ENCODE measurements around the gene SGCA.

Gene SGCA

DNA sequence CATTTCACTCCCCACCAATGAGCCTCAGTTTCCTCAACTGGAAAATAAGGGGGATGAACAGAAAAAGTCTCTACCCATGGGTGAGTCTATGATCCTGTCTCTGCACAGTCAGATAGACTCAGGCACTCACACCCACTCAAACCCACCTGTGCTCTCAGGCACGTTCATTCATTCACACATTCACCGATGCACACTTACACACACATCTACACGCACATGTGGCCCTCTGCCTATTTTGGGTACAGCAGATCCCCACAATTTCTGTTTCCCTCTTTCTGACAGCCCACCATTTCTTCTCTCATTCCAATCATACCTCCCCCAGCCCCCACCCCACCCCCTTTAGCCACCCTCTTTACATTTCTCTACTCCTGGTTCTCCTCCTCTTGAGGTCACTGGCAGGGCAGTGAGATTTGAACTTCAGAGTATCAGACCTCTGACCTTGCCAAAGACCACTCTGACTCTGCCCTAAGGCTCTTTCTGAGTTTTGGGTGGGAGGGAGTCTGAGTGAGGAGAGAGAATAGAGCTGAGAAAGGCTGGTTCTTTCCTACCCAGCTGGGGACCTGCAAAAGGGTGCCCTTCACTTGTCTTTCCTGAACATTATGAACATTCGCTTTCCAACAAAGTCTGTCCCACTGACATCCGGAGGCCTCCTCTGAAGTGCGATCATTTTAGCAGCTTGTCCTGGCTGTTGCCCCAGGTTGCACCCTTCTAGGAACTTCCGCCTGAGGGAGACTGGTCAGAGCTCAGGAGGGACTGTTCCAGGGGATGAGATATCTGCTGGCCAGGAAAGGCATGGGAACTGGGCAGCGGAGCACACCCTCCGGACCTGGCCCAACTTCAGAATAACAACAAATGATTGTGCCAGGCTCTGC is 45.7 kb downstream of the SGCA start:
- DNase-seq = no peak

DNA sequence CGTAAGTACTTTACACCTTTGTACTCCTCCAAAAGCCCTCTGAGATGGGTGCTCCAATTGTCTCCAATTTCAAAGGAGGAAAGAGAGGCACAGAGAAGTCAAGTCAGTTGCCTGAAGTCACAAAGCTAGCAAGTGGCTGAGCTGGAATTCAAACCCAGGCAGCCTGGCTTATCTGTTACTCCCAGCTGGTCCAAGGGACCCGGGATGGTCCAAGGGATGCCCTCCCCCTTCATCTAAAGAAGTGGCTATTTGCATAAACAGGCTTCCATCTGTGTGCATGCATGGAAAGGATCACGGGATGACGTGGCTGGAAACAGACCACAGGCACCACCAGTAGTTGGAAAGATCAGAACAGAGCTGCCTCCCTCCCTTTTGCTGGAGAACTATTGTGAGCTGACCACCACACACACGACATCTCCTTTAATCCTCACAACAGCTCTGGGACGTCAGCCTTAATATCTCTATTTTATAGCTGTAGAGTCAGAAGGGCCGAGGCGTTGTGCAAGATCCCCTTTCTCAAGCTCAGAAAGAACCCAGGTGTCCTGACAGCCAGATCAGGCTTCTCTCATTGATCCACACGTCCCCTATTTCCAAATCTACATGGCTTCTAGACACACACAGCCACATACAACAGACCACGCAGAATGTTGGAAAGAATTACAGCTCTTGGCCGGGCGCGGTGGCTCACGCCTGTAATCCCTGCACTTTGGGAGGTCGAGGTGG is 46.5 kb downstream of the SGCA start:
- DNase-seq = no peak

GRCh38 chr17:50213026-50214022 is 47.5 kb downstream of the SGCA start:
- peak; percentile 54 for DNase-seq

- DNase-seq = no peak
These were observed 49.4 kb downstream of the SGCA start for GRCh38 chr17:50214976-50215760.

DNA sequence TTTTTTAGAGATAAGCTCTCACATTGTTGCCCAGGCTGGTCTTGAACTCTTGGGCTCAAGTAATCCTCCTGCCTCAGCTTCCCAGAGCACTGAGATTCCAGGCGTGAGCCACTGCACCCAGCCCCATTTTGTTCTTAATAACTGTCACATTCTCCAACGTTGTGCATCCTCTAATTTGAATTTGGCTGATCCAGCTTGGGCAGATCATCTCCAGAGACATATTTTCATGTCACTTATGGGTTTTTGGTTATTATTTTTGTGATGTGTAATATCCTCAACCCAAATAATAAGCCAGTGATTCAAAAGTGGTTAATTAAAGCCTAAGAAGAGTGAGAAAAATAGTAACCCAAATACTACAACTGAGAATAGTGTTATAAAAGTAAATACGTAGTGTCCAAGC is 51.8 kb downstream of the SGCA start:
- no peak for DNase-seq

DNA sequence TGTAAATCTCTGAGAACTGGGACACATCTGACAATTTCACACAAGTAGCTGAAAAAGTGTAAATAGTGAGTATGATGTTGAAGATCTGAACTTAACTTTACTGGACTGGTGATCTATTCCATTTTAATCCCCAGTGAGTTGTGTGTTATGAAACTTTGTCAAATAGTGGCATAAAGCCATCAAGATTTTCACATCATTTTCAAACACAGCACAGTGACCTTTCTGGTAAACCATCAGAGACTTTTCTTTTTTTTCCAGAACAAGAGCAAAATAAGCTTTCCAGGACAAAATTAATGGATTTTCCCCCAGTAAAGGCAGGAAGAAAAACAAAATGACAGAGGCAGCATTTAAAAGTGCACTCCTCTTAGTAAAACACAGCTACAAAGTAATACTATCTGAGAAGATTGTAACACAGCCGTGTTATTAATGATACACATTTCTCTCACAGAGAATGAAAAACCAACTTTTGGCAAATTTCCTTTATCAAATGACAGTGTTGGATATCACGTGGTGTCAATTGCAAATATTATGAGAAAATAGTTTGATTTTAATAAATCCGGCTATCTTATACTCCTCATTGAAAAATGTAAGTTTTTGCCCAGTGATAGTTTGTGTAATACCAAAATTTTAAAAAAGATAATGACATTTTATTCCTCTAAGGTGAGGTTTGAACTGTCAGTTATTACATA is 52.4 kb downstream of the SGCA start:
- DNase-seq = no peak

DNA sequence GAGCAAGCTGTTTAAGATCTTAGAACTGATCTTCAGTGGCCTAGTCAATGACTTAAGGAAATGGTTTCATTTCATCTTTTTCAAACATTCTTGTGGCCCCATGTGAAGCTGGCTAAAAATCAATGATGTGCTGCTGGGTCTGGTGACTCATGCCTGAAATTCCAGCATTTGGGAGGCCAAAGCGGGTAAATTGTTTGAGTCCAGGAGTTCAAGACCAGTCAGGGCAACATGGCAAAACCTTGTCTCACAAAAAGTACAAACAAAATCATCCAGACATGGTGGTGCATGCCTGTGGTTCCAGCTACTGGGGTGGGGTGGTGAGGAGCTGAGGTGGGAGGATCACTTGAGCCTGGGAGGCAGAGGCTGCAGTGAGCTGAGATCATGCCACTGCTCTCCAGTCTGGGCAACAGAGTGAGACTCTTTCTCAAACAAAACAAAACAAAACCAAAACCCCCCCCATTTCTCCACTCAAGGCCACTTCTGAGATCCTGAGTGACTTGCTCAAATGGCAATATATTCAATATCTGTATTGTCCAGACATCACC is 53.0 kb downstream of the SGCA start:
- DNase-seq = no peak

DNA sequence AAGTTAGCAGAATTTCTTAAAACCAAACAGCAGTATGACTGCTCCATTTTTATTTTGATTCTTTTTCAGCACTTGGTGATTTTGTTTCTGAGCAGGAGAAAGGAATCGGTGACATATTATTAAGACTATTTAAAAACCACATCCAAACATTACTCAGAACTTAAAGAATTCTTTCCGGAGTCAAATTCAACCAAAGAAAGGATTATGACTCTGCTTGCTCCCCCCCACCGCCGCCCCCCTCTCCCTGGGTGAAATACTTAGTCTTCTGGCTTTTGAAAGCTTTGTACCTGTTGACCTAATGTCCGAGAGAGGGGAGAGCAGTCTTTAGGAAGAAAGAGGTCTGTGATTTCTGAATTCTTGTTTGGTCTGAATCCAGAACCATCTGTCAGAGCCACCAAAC is 53.5 kb downstream of the SGCA start:
- no peak for DNase-seq

DNA sequence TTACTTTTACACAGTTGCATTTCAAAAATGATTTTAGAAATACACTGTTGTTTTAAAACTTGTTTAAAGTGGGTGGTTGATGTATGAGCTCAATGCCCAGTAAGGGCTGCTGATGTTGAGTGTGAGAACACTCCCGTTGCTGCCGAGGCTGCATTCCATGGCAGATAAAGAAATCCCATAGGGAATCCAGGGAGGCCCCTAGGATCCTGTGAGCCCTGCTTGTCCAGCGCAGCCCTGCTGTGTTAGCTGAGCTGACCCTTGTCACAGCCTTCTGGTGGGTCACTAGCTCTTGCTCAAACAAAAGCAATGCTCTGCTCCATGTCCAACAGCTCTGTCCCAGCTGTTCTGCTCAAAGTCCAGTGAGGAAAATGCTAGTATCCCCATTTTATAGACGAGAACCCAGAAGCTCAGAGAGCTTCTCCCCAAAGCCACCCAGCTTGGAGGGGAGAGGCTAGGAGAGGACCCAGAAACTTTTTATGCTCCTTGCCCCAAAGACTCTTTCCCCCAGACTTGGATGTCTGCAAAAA is 54.2 kb downstream of the SGCA start:
- DNase-seq = no peak

DNA sequence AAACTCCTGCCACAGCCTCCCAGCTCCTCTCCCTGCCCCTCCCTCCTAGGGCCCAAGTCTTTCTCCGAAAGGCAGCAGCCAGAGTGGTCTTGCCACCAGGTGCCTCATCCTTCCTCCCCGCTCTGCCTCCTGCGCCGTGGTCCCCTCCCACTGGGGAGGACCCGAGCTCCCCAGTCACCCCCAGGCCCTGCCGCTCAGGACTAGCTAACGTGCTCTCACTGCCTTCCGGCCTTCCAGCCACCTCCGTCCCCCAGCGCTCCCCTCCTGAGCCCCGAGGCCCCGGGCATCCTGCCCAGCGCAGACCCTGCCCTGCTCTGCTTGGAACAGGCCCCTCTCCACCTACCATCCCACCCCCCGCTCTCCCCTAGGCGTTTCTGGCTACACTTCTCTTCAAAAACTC is 55.0 kb downstream of the SGCA start:
- no peak for DNase-seq

DNA sequence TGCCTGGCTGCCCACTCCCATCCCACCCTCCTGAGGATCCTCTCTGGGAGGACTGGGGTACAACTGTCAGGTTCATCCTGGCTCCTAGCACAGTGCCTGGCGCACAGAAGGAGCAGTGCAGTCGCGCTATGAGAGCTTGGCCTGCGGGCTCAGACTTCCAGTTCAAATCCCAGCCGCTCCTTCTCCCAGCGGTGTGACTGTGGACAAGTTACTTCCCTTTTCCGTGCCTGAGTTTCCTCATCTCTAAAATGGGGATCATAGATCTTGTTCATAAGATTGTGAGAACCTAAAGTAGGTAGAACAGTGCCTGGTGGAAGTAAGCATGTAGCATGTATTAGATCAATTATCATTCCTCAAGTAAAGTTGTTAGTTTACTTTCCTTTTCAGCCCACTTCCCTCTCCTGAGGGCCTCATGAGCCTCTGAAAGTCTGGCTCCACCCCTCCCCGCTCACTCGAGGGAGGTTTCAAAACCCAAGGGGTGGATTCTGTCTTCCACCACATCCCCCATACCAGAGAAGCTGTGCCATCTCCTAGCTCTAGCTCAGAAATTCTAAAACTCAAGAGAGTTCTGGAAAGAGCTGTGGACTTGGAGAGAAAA is 55.6 kb downstream of the SGCA start:
- no peak for DNase-seq

- DNase-seq = no peak
These were observed 56.2 kb downstream of the SGCA start for GRCh38 chr17:50221864-50222545.

GRCh38 chr17:50222922-50223321 is 57.1 kb downstream of the SGCA start:
- no peak for DNase-seq

Data from activated CD4-positive, alpha-beta T cell treated with anti-CD3 and anti-CD28 coated beads, Interleukin-2, amount 50 U/mL, for 16 hours (primary cell).